ENCODE data around the gene NFKBIE. TPM values are rescaled to one million over a fixed set of nuclear protein-coding genes. Genes with fewer than 3 reads are reported as not detected.

NFKBIE gene
- total and polyA plus RNA-seq, 9 of the 15 experiments (the other 6 are each of a cell fraction or from before 2014, with no cell fraction given), result 2.1 to 16.4 (median 11.7) TPM

GRCh38 chr6:44253307-44254101, 11.8 kb downstream of the NFKBIE start (continued):
- TF ChIP-seq MYNN (IDR thresholded peaks at IDR 0.05) (no peak; the same call in none of the 2 replicates), MYNN (CRISPR knock-in tag; IDR thresholded peaks at IDR 0.05) (no peak), KDM2B (CRISPR knock-in tag; IDR thresholded peaks at IDR 0.05) (no peak), RBM34 (IDR thresholded peaks at IDR 0.05; ENCODE audit: borderline replicate concordance, insufficient read depth, low read length) (no peak), ZNF507 (tag; conservative IDR thresholded peaks at IDR 0.05) (no peak), SNRNP70 (optimal IDR thresholded peaks at IDR 0.05; ENCODE audit: low read depth, low read length) (no peak), MXI1 (IDR thresholded peaks at IDR 0.05; ENCODE audit: low read depth, low read length) (no peak), HNRNPUL1 (IDR thresholded peaks at IDR 0.05; ENCODE audit: low read length) (no peak), VEZF1 (CRISPR knock-in tag; IDR thresholded peaks at IDR 0.05) (no peak), CREBBP (IDR thresholded peaks at IDR 0.05; ENCODE audit: low read depth, low read length) (no peak), E2F5 (CRISPR knock-in tag; IDR thresholded peaks at IDR 0.05) (0 out of 2 replicates have a peak, but pooled peaks have one; percentile 51), PYGO2 (tag; IDR thresholded peaks at IDR 0.05) (no peak), ZKSCAN8 (CRISPR knock-in tag; IDR thresholded peaks at IDR 0.05) (no peak), POLR2AphosphoS2 (IDR thresholded peaks at IDR 0.05; ENCODE audit: low read length) (0 out of 2 replicates have a peak, but pooled peaks have one; percentile 31), ZNF3 (CRISPR knock-in tag; IDR thresholded peaks at IDR 0.05) (no peak), TBP (optimal IDR thresholded peaks at IDR 0.05; ENCODE audit: low read depth, low read length) (no peak), ATF3 (IDR thresholded peaks at IDR 0.05) (no peak), ATF3 (CRISPR knock-in tag; conservative IDR thresholded peaks at IDR 0.05) (no peak), IRF9 (tag; IDR thresholded peaks at IDR 0.05) (no peak), U2AF1 (optimal IDR thresholded peaks at IDR 0.05; ENCODE audit: low read depth, low read length) (no peak), ZNF280A (IDR thresholded peaks at IDR 0.05; ENCODE audit: low read depth, partially characterized antibody) (no peak), CCNT2 (IDR thresholded peaks at IDR 0.05; ENCODE audit: borderline replicate concordance, extremely low read depth, insufficient read length, low read depth, low read length) (no peak)
